ENCODE measurements around the gene PHF5A.

PHF5A gene

DNA sequence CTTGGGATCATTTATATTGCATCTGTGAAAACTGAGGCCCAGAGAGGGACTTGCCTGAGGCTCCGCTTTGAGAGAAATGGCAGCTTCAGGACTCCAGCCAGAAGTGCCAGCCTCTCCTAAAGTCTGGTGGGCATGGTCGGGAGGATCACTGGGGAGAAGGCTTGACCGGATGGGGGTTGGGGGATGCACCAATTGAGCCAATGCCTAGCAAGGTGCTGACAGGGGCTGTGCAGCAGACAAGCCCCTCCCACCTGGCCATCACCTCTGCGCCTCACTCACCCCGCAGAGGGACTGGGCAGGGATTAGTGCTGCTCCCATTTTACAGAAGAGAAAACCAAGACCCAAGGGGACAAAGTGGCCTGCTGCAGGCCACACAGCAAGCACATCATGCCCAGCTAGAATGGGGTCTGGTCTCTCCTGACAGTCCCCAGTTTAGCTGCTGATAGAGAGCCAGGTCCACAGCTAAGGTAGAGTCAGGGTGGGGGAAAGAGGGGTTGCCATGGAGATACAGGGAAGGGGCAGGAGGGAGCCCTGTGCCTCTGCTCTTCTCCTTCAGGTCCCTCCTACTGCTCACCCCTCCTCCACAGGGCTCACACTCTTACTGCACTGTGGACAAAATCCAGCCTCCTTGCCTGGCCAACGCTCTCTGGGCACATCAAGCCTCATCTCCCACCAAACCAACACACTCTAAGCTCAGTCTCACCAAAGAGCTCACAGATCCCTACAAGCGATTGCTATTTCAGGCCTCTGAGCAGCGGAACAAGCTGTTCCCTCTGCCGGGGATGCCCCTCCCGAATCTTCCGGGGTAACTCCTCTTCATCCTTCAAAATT, 57.3 kb downstream of the PHF5A start:
- DNase-seq (ENCODE audit: low read depth) = no peak

- DNase-seq (ENCODE audit: low read depth) = no peak
Observed at GRCh38 chr22:41410311-41410751, 58.2 kb downstream of the PHF5A start.
